ENCODE results near the gene C12orf76.

DNA sequence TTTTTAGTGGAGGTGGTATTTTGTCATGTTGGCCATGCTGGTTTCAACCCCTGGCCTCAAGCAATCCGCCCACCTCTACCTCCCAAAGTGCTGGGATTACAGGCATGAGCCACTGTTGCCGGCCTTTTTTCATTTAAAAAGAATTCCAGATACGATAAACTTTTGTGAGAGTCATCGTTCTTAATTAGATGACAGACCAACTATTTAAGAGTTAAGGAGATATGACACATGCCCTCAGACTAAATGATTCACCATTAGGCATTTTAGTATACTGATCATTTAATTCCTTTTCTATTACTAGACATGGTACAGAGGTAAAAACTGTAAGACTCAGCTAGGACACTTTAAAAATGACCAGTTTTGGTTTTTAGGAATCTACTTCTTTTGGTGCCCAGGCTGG lies 46.7 kb downstream of the C12orf76 start:
- TF ChIP-seq, protein P1, sequence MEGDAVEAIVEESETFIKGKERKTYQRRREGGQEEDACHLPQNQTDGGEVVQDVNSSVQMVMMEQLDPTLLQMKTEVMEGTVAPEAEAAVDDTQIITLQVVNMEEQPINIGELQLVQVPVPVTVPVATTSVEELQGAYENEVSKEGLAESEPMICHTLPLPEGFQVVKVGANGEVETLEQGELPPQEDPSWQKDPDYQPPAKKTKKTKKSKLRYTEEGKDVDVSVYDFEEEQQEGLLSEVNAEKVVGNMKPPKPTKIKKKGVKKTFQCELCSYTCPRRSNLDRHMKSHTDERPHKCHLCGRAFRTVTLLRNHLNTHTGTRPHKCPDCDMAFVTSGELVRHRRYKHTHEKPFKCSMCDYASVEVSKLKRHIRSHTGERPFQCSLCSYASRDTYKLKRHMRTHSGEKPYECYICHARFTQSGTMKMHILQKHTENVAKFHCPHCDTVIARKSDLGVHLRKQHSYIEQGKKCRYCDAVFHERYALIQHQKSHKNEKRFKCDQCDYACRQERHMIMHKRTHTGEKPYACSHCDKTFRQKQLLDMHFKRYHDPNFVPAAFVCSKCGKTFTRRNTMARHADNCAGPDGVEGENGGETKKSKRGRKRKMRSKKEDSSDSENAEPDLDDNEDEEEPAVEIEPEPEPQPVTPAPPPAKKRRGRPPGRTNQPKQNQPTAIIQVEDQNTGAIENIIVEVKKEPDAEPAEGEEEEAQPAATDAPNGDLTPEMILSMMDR (IDR thresholded peaks at IDR 0.05): no peak
- TF ChIP-seq POLR2A (IDR thresholded peaks at IDR 0.05): no peak

Data from right lobe of liver (tissue), 4 donors.